Mucosa of descending colon (tissue), 3 donors: Measurements from ENCODE around the gene TMPRSS2. TPM values are rescaled to one million over a fixed set of nuclear protein-coding genes. Genes with fewer than 3 reads are reported as not detected.

Experiments
- ATAC-seq: fragments of 200-7000 bp; cut with Tn5 transposase; one replicate; pipeline ENCODE4 v1.9.1; 2020; ENCODE audit warnings: mild to moderate bottlenecking, moderate library complexity
- DNase-seq, 3 donors: peaks; one replicate each; pipeline ENCODE4 v3.0.0-alpha.2; 2020
- H3K36me3 ChIP-seq: fragments of 200-600 bp; one replicate; pipeline ENCODE4 v1.8.0; 2021; ENCODE audit warnings: low read depth, mild to moderate bottlenecking
- H3K4me1 ChIP-seq: fragments of 200-600 bp; one replicate; pipeline ENCODE4 v1.8.0; 2021; ENCODE audit warnings: low read depth, mild to moderate bottlenecking
- H3K4me3 ChIP-seq: fragments of 200-600 bp; one replicate; pipeline ENCODE4 v1.8.0; 2021; ENCODE audit warnings: mild to moderate bottlenecking
- H3K9me3 ChIP-seq: fragments of 200-600 bp; one replicate; pipeline ENCODE4 v1.8.0; 2021; ENCODE audit warnings: mild to moderate bottlenecking
- CTCF ChIP-seq: fragments of 200-600 bp; IDR thresholded peaks from one replicate; pipeline ENCODE4 v1.8.0; 2022; ENCODE audit warnings: antibody characterized with exemption, mild to moderate bottlenecking
- intact Hi-C, 2 donors: fragments of 100-400 bp; cut with DNase I in 1 of 2; cut with micrococcal nuclease in 1 of 2; formaldehyde crosslinking; loops; one replicate each; pipeline versions ENCODE4 v1.11.0 to v1.11.1; 2022; cut with DNase I, micrococcal nuclease
- total RNA-seq, 3 donors: library from RNA; stranded (reverse); fragmentation: NEBNext Ultra II Directional in 2 of 3; extraction: Animal tissue kit (Norgen Biotek cat#: 25700) in 2 of 3; gene quantifications; one replicate each; pipeline versions ENCODE4 v1.2.1 to v1.2.4, GENCODE V29; 2021 to 2023
- donor health status: DM: no; HTN: no; CAD: no; lungs with moderate emphysema.
- donor health status: DM: no; HTN: no; CAD: no.
- donor health status: DM: no; HTN: yes; CAD: no.

The TMPRSS2 gene
- total RNA-seq, 3 donors from 2014 or later: 283 to 624 (median 566) TPM

GRCh38 chr21:41545500-41546359 is 37.8 kb upstream of the TMPRSS2 start:
- TF ChIP-seq CTCF: no peak
- Histone ChIP-seq H3K4me1 (peaks cover 3% of the 10 kb centered on the region), H3K4me3 (no peak overlapping the region), H3K36me3 (no peaks in the 10 kb centered on the region), H3K9me3 (no peaks in the 10 kb centered on the region)
- intact Hi-C loops: no loop called here
- ATAC-seq: peak; percentile 84
- peak in 1 of 3 donors; percentile 53 for DNase-seq

GRCh38 chr21:41542727-41543126 is 34.8 kb upstream of the TMPRSS2 start:
- H3K36me3 ChIP-seq: no peaks in the 10 kb centered on the region
- no peaks in the 10 kb centered on the region for H3K9me3 ChIP-seq
- ATAC-seq: no peak
- no peaks in the 10 kb centered on the region for H3K4me1 ChIP-seq
- DNase-seq: no peak
- H3K4me3 ChIP-seq: no peak overlapping the region
- intact Hi-C loops: no loop called here
- TF ChIP-seq CTCF: no peak

- no peak for TF ChIP-seq CTCF
- H3K9me3 ChIP-seq: no peaks in the 10 kb centered on the region
- intact Hi-C loops: no loop called here
- no peak overlapping the region for H3K4me3 ChIP-seq
- no peaks in the 10 kb centered on the region for H3K36me3 ChIP-seq
- H3K4me1 ChIP-seq: peaks cover 5% of the 10 kb centered on the region
- ATAC-seq (no peak), DNase-seq (no peak)
Measured at GRCh38 chr21:41537356-41537755, 29.4 kb upstream of the TMPRSS2 start.

- intact Hi-C loops: no loop called here
- peak in 2 of 3 donors; percentile 49 to 61 for DNase-seq
- Histone ChIP-seq H3K9me3 (no peaks in the 10 kb centered on the region), H3K36me3 (no peaks in the 10 kb centered on the region), H3K4me3 (no peak overlapping the region), H3K4me1 (peaks cover 5% of the 10 kb centered on the region)
- TF ChIP-seq CTCF: no peak
- ATAC-seq: peak; percentile 67
Measured at GRCh38 chr21:41536827-41537103, 28.8 kb upstream of the TMPRSS2 start.

GRCh38 chr21:41536076-41536826 is 28.3 kb upstream of the TMPRSS2 start:
- no peak for TF ChIP-seq CTCF
- H3K4me1 ChIP-seq: peaks cover 5% of the 10 kb centered on the region
- H3K4me3 ChIP-seq: no peak overlapping the region
- no peaks in the 10 kb centered on the region for H3K36me3 ChIP-seq
- intact Hi-C loops: no loop called here
- ATAC-seq (peak; percentile 72), DNase-seq (peak in 2 of 3 donors; percentile 61 to 66)
- H3K9me3 ChIP-seq: no peaks in the 10 kb centered on the region
